Fibroblast of upper back skin (primary cell): ENCODE measurements around the gene COL11A1.
"Not testable (repeated sequence)": the region's sequence is repeated elsewhere in the genome, so short reads cannot be mapped to it uniquely, and the experiment has no call there.

Experiments used
- DNase-seq: peaks from one replicate; pipeline ENCODE4 v3.0.0-alpha.2; 2013

Gene COL11A1

DNA sequence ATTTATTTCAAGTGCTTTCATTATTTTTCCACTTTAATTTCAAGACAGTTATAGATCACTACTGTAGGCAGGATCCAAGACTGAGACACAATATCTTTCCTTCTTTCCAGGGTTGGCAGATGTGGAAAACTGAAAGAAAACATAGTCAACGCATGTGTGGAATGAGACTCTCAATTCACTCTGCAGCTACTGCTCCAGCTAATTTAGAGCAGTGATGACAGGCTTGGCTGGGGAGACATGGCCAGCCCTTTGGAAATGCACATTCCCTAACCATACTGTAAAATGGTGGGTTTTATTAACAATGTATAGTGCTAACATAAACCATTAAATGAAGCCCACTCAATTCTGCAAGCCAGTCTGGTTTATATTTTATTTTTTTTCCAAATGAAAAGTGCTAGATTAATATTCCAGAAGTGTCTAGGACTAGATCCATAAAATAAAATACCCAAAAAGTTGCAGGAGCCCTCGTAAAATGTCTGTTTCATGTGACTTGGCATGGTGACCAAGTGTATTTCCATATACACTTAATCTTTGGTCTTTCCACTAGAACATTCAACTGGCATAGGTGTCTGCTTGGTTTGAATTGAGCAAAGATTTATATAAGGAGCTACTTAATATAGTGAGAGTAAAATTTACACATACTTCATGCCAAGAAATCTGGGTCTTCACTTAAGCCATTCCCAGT, 32.9 kb downstream of the COL11A1 start:
- no peak for DNase-seq

GRCh38 chr1:103074224-103074623, 34.1 kb downstream of the COL11A1 start:
- no peak for DNase-seq

- no peak for DNase-seq
Observed at GRCh38 chr1:103069201-103069600, 39.1 kb downstream of the COL11A1 start.

GRCh38 chr1:103063921-103064320, 44.4 kb downstream of the COL11A1 start:
- no peak for DNase-seq

DNA sequence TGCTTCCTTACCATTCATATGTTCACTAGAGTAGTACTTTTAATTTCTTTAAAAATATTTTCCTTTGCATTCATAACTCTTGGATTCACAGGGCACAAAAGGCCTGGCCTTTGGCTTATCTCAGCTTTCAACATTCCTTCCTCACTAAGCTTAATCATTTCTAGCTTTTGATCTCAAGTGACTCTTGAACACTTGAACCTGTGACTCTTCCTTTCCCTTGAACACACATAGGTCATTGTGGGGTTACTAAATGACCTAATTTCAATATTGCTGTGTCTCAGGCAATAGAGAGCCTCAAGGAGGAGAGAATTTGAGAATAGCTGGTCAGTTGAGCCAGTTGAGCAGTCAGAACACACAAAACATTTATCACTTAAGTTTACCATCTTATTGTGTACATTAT, 49.9 kb downstream of the COL11A1 start:
- DNase-seq, result no peak

DNA sequence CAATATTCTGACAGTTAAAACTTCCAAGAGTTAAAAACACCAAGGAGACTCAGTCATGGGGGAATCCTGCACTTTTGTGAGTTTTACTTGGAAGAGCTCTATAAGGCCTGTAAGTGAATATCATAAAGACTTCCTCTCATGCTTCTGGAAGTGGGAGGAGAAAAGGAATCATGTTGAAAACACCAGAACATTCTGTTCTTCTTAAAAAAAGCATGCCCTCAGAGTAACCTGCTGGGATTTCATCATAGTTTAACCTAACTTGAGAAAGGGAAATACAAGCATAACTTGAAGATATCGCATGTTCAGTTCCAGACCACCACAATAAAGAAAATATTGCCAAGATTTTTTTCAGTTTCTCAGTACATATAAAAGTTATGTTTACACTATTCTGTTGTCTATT, 51.9 kb downstream of the COL11A1 start:
- no peak for DNase-seq

DNA sequence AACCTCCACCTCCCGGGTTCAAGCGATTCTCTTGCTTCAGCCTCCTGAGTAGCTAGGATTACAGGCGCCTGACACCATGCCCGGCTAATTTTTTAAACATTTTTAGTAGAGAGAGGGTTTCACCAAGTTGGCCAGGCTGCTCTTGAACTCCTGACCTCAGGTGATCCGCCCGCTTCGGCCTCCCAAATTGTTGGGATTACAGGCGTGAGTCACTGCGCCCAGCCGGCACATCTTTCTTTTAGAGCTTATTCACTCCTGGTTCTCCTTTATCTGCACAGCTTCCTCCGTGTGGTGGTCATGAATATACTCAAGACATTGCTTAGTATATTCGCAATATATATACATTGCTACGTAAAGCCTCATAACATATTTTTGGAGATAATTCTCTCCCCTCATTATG, 80.2 kb downstream of the COL11A1 start:
- DNase-seq, result not testable (repeated sequence)

DNA sequence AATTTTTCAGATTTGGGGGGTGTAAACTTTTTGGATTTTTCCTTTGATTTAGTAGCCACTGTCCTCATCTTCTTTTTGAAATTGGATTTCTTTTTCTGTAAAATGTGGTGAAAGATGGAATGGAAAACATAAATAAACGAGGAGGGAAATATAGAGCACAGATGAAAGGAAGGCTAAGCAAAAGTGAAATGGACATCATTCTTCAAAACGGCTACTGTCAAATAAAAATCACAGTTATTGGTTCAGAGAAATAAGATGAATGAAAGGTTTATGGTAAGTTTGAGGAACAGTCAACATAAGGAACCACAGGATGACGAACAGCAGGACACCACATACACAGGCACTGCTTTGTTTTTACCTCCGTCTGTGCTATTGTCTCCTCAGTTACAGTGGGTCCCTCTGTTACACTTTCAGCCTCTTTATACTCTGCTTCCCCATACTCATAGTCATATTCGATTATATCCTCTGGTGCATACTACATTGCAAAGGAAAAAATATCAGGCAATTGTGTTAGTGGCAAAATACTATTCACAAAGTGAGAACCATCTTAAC, 82.4 kb downstream of the COL11A1 start:
- no peak for DNase-seq

- DNase-seq, result no peak
Observed at GRCh38 chr1:103024051-103024450, 84.3 kb downstream of the COL11A1 start.

- DNase-seq, result no peak
Observed at GRCh38 chr1:103002005-103002404, 106.3 kb downstream of the COL11A1 start.

GRCh38 chr1:102978874-102979273, 129.4 kb downstream of the COL11A1 start:
- DNase-seq, result no peak

DNA sequence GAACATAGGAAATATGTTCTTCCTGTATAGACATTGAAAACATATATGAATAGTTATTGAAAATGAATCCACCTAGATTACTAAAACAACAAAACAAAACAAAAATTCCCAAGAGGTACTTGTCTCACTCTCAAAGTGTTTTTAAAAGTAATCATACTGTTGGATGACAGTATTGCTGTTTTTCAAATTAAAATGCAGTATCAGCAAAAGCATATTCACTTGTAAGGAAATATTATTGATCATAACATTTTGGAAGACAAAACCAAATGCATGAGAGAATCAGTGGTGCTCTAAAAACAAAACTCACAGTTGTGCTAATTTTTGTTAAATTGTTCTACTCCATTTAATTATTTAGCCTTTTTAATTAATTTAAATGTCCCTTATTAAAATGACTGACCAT, 131.0 kb downstream of the COL11A1 start:
- no peak for DNase-seq

DNA sequence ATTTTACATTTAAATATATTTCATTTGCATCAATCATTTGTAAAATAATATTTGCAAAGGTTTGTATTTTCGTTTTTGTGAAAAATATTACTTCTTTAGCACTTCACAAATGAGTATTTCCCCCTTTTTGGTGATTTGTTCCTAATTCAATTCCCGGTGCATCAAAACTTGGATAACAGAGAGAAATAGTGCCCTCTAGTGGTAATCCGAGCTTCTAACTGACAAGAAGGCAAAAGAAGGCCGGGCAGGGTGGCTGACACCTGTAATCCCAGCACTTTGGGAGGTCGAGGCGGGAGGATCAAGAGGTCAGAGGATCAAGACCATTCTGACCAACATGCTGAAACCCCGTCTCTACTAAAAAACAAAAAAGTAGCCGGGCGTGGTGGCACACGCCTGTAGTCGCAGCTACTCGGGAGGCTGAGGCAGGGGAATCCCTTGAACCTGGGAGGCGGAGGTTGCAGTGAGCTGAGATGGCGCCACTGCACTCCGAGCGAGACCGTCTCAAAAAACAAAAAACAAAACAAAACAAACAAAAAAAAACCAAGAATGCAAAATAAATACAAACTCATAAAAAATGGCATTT, 137.7 kb downstream of the COL11A1 start:
- DNase-seq, result peak; percentile 63

DNA sequence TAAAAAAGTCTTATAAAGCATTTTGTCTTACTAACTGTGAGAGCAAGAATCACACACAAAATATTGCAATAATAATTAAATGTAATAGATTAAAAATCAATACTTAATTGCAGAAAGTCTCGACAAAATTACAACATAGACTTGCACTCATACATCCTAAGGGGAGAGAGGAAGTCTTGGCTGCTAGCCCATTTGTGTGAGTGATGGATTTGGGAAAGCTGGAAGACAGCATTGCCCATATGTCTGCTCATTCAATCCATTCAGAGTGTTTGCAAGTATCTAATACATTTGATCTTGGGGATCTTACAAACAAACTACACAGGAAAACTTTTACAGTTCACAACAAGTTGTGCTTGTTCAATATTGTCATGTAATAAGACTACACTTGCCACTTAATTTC, 140.5 kb downstream of the COL11A1 start:
- DNase-seq, result peak; percentile 48

DNA sequence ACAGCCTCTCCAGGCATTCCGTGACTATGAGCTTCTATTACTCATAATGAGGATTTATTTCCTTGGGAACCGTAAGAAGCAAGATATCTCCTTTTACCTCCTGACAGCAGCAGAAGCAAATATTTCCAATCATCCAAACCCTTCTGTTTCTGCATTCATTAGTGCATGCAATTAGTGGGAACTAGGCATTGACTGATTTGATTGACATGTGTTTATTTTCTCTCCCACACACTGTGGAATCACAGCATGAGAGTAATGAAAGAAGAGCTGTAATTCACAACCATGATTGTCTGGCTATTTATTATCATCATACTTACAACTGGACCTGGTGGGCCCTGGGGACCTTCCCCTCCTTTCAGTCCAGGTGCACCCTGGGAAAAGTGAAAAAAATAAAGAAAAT, 146.8 kb downstream of the COL11A1 start:
- no peak for DNase-seq

- no peak for DNase-seq
Observed at GRCh38 chr1:102954576-102954975, 153.7 kb downstream of the COL11A1 start.

DNA sequence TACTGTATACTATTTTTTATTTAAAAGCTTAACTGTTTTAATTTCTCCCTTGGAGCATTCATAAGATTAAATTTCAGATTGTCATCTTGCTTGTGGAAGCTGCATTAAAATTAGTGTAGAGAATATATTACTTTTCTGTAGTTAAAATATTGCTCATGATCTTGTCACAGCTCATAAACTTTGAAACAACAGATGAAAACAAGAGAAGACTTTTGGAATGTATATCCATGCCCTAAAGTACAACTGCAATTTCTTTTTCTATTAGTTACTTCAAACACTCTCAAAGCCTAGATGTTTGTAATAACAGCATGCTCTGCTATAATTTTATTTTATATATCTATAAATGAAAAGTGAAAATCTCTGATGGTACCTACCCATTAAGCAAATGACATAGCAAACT, 155.9 kb downstream of the COL11A1 start:
- no peak for DNase-seq

GRCh38 chr1:102942324-102942723, 166.0 kb downstream of the COL11A1 start:
- no peak for DNase-seq

- peak; percentile 22 for DNase-seq
Observed at GRCh38 chr1:102941366-102941947, 166.9 kb downstream of the COL11A1 start.

DNA sequence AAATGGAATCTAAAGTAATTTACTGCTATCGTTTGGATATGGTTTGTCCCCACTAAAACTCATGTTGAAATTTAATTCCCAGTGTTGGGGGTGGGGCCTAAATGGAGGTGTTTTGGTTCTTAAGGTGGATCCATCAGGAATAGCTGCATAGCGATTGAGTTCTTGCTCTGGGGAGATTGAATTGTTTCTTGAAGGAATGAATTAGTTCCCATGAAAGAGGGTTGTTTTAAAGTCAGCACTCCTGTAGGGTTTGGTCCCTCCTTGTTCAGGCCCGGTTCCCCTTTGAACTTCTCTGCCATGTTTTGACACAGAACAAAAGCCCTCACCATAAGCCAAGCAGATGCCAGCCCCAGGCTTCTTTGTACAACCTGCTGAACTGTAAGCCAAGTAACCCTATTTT, 170.9 kb downstream of the COL11A1 start:
- no peak for DNase-seq

- DNase-seq, result not testable (repeated sequence)
Observed at GRCh38 chr1:102933362-102933761, 175.0 kb downstream of the COL11A1 start.

DNA sequence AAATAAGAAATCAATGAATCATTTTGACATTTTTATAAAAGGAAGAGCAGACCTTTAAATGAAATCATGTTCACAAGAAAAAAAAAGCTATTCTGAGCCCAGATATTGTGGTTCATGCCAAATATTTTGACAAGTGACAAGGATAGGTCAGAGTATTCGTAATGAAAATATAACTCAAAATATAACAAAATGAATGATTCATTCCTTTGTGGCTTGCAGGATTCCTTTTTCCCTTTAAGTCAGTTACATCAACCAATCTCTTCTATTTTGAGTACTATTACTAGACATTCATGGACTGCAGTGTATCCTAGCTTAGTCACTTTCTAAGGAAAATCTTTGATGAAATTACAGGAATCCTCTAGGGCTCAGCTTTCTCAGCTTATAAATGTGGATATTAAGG, 188.7 kb downstream of the COL11A1 start:
- DNase-seq, result peak; percentile 75

- DNase-seq, result peak; percentile 17
Observed at GRCh38 chr1:102901996-102902395, 206.3 kb downstream of the COL11A1 start.

DNA sequence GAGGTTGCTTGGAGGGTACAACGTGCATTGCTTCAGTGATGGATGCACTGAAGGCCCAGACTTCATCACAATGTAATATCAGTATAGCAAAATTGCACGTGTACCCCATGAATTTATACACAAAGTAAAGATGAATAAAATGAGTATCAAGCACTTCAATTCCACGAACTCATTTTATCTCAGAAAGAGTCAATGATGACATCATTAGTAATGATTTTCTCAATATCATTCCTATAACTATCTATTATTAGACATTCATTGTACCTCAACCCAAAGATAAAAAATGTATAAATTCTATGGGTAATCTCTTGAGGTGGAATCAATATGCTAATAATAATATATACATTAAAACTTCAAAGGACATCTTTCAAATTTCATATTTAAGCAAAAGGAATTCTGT, 208.4 kb downstream of the COL11A1 start:
- DNase-seq, result no peak
